Activated CD4-positive, alpha-beta T cell treated with anti-CD3 and anti-CD28 coated beads for 48 hours (primary cell): ENCODE measurements around the gene DSG3.
"Not testable (repeated sequence)": the region's sequence is repeated elsewhere in the genome, so short reads cannot be mapped to it uniquely, and the experiment has no call there.

Experiments used
- DNase-seq: peaks from one replicate; pipeline ENCODE4 v3.0.0-alpha.2; 2020

Gene DSG3

GRCh38 chr18:31494705-31495244 lies 47.2 kb downstream of the DSG3 start:
- not testable (repeated sequence) for DNase-seq

DNA sequence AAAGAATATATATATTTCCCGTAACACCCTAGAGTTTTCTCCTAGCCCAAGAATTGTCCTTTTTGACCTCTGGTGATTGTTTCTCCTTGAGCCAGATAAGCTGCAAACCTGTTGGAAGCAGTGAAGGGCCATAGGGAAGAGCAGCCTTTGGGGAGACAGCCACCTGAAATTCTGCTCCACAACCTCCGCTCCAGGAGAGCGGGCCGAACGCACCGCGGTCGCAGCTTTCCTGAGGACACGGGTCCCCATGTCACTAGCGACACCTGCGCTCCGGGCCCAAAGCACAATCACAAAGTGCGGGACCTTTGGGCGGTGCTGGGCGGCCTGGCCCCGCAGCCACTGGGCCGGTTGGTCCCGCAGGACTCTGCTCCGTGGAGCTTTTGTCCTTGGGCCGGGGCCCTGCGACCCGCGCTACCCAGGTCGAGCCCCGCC lies 49.9 kb downstream of the DSG3 start:
- no peak for DNase-seq

GRCh38 chr18:31497836-31498573 lies 50.5 kb downstream of the DSG3 start, which contains the start of gene DSG2:
TSS of gene DSG2 (plus strand) at chr18:31498177. CDS start at chr18:31498252, 75 bp downstream.
- peak; percentile 46 for DNase-seq

- no peak for DNase-seq
These were observed 51.3 kb downstream of the DSG3 start for GRCh38 chr18:31498574-31499524.

- no peak for DNase-seq
These were observed 52.6 kb downstream of the DSG3 start for GRCh38 chr18:31500051-31500688.

- DNase-seq = no peak
These were observed 55.5 kb downstream of the DSG3 start for GRCh38 chr18:31503011-31503410.

- no peak for DNase-seq
These were observed 57.1 kb downstream of the DSG3 start for GRCh38 chr18:31504455-31505147.

- no peak for DNase-seq
These were observed 57.6 kb downstream of the DSG3 start for GRCh38 chr18:31505156-31505555.

DNA sequence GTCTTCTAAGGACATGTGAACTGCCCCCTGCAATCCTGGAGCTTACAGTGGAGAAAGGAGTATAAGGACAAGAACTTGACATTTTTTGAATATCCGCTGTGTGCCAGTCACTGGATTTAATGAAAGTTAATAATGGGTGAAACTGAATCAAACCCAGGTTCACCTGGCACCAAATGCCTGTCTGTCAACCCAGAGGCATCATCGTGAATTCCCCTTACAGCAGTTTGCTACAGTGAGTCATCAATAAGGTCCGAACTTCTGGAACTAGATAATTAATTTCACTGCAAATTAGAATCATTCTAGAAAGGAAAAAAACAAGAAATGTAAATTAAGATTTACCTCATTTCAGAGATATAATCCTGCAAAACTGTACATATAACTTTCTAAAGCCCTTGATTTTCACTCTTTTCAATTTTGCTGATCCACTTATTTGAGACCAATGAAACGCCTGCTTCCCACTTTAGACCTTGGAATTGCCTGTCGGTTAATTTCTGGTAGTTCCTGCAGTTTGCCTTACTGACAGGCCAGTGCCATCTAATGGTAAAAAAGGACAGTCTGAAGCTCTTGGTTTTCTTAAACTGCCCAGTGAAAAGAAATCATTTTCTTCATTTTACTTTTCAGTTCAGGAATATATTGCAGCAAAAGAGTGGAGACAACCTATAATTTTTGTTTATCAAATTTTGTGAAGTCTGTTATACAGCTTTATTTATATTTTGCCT lies 58.6 kb downstream of the DSG3 start:
- no peak for DNase-seq

DNA sequence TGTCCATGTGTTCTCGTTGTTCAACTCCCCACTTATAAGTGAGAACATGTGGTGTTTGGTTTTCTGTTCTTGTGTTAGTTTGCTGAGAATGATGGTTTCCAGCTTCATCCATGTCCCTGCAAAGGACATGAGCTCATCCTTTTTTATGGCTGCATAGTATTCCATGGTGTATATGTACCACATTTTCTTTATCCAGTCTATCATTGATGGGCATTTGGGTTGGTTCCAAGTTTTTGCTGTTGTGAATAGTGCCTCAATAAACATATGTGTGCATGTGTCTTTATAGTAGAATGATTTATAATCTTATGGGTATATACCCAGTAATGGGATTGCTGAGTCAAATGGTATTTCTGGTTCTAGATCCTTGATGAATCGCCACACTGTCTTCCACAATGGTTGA lies 59.6 kb downstream of the DSG3 start:
- not testable (repeated sequence) for DNase-seq

DNA sequence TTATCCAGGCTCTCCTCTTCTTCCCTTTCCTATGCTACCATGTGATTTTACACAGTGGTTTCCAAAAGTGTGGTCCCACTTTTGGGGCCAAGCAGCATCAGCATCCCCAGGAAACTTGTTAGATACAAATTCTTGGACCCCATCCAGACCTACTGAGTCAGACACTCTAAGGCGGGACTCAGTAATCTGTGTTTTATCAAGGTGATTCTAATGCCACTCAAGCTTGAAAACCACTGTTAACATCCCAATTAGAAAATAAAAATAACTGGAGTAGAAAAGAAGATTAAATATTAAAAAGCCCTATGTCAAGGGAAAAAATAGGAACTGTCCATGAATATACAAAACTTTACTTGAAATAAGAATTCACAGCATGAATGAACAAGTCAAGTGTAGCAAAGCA lies 61.2 kb downstream of the DSG3 start:
- DNase-seq = no peak

- DNase-seq = no peak
These were observed 62.0 kb downstream of the DSG3 start for GRCh38 chr18:31509571-31509970.

- DNase-seq = no peak
These were observed 62.8 kb downstream of the DSG3 start for GRCh38 chr18:31510319-31510718.

DNA sequence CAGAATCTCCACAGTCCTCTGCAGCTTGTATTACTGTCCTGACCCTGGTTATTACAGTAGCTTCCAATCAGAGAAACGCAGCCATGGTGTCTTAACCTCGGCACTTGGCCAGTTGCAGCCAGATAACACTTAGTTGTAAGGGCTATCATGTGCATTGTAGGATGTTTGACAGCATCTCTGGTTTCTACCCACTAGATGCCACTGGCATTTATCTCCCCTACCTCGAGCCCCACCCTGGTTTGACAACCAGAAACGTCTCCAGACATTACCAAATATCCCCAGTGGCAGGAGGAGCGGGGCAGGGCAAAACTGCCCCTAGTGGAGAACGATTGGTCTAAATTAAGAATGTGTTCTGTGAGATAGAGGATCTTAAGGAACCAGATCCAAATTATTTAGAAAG lies 63.6 kb downstream of the DSG3 start:
- no peak for DNase-seq

- DNase-seq = no peak
These were observed 64.7 kb downstream of the DSG3 start for GRCh38 chr18:31512203-31512764.

- DNase-seq = no peak
These were observed 65.8 kb downstream of the DSG3 start for GRCh38 chr18:31513189-31513935.

DNA sequence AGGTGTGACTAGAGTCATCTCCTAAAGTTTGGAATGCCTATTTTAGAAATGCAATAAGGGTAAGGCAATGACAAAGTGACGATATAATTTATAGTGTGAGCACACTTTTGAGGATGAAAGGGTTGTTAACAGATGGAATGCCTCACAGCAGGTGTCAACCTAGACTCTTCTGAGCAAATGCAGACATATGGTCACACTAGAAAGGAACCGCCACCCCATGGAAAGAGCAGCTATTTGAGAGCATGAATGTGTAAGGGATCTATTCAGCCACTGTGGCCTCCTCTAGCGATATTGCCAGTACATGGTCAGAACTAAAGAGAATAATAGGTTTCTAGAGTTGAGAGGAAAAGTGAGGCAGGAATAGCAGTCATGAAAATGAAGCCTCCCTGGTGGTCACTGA lies 68.9 kb downstream of the DSG3 start:
- no peak for DNase-seq

GRCh38 chr18:31526374-31526773 lies 78.8 kb downstream of the DSG3 start:
- no peak for DNase-seq
